ENCODE data around the gene SLC30A1. TPM values are rescaled to one million over a fixed set of nuclear protein-coding genes. Genes with fewer than 3 reads are reported as not detected.

Gene SLC30A1
- total and polyA plus RNA-seq, 10 of the 15 experiments (the other 5 are each of a cell fraction or from before 2014, with no cell fraction given), result 3.5 to 14.1 (median 8.8) TPM

DNA sequence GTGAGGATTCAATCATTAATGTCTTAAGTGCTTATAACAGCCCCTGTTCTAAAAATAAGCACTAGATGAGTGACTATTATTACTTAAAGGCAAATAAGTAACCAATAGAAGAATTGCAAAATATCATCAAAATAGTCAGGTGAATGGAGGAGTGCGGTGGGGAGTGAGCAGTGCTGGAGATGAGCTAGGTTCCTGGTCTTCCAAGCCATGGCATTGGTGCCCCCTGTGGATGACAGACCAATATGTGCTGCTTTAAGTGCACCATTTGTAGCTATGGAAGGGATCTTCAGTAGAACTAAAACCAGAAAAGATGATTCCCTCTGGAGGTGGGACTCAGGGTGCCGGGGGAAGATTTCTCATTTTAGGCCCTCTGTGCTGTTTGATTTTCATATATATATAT is 46.1 kb upstream of the SLC30A1 start:
- ATAC-seq (peak; percentile 85), FAIRE-seq (no peak), DNase-seq (ENCODE audit: low read depth, low spot score) (no peak)
- no peak overlapping the region for H3K4me3 ChIP-seq
- H3K79me2 ChIP-seq (ENCODE audit: control insufficient read depth, insufficient read depth, low read length), result no peaks in the 10 kb centered on the region
- no peak overlapping the region for H3K9ac ChIP-seq (ENCODE audit: control insufficient read depth, insufficient read depth, low read length)
- ChIA-PET POLR2A (interaction anchor here (1.1 kb wide), 1 partner anchor 44 kb away, joined by 3 read pairs; no protein-coding TSS in a partner anchor), SMC1A (ENCODE audit: uncharacterized antibody, unreplicated experiment) (interaction anchor here (1.0 to 1.6 kb wide), 7 partner anchors 38 to 145 kb away, joined by 3 to 6 read pairs (median 4); partner anchors contain the start of gene SLC30A1), RAD21 (ENCODE audit: unreplicated experiment) (interaction anchor here (0.6 to 1.1 kb wide), 10 partner anchors 22 to 149 kb away, joined by 3 to 13 read pairs (median 3); partner anchors contain the start of gene SLC30A1), CTCF (interaction anchor here (0.5 to 1.4 kb wide), 10 partner anchors 8 to 156 kb away, joined by 3 to 9 read pairs (median 4); partner anchors contain the start of gene SLC30A1)
- no peaks in the 10 kb centered on the region for H3K4me1 ChIP-seq (ENCODE audit: control insufficient read depth, insufficient read depth, low read length)
- in situ Hi-C loops (cut with MboI), result no loop called here
- no peak overlapping the region for H3K4me2 ChIP-seq (ENCODE audit: control insufficient read depth, insufficient read depth)
- H2AFZ ChIP-seq (ENCODE audit: control insufficient read depth, low read depth, low read length), result no peak overlapping the region
- TF ChIP-seq LARP7 (IDR thresholded peaks at IDR 0.05) (no peak), IKZF1 (conservative IDR thresholded peaks at IDR 0.05) (no peak), RAD21 (IDR thresholded peaks at IDR 0.05; ENCODE audit: insufficient read depth, low read depth, low read length) (peak; percentile 42), SMC3 (IDR thresholded peaks at IDR 0.05; ENCODE audit: borderline replicate concordance, low read length) (peak; percentile 39; the same call in 1 of the 2 replicates)
- TF ChIP-seq, protein P1, sequence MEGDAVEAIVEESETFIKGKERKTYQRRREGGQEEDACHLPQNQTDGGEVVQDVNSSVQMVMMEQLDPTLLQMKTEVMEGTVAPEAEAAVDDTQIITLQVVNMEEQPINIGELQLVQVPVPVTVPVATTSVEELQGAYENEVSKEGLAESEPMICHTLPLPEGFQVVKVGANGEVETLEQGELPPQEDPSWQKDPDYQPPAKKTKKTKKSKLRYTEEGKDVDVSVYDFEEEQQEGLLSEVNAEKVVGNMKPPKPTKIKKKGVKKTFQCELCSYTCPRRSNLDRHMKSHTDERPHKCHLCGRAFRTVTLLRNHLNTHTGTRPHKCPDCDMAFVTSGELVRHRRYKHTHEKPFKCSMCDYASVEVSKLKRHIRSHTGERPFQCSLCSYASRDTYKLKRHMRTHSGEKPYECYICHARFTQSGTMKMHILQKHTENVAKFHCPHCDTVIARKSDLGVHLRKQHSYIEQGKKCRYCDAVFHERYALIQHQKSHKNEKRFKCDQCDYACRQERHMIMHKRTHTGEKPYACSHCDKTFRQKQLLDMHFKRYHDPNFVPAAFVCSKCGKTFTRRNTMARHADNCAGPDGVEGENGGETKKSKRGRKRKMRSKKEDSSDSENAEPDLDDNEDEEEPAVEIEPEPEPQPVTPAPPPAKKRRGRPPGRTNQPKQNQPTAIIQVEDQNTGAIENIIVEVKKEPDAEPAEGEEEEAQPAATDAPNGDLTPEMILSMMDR (IDR thresholded peaks at IDR 0.05 in 2 of 3, conservative IDR thresholded peaks at IDR 0.05 in 1 of 3; ENCODE audit: control insufficient read depth in 2 of 3, extremely low read depth in 1 of 3, insufficient read depth in 1 of 3, low read depth in 3 of 3, low read length in 3 of 3), result peak; percentile 30 to 60 (median 35); a peak in 4 of 6 replicates
- TF ChIP-seq, protein P2, sequence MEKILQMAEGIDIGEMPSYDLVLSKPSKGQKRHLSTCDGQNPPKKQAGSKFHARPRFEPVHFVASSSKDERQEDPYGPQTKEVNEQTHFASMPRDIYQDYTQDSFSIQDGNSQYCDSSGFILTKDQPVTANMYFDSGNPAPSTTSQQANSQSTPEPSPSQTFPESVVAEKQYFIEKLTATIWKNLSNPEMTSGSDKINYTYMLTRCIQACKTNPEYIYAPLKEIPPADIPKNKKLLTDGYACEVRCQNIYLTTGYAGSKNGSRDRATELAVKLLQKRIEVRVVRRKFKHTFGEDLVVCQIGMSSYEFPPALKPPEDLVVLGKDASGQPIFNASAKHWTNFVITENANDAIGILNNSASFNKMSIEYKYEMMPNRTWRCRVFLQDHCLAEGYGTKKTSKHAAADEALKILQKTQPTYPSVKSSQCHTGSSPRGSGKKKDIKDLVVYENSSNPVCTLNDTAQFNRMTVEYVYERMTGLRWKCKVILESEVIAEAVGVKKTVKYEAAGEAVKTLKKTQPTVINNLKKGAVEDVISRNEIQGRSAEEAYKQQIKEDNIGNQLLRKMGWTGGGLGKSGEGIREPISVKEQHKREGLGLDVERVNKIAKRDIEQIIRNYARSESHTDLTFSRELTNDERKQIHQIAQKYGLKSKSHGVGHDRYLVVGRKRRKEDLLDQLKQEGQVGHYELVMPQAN (conservative IDR thresholded peaks at IDR 0.05), result no peak
- TF ChIP-seq, protein P3, sequence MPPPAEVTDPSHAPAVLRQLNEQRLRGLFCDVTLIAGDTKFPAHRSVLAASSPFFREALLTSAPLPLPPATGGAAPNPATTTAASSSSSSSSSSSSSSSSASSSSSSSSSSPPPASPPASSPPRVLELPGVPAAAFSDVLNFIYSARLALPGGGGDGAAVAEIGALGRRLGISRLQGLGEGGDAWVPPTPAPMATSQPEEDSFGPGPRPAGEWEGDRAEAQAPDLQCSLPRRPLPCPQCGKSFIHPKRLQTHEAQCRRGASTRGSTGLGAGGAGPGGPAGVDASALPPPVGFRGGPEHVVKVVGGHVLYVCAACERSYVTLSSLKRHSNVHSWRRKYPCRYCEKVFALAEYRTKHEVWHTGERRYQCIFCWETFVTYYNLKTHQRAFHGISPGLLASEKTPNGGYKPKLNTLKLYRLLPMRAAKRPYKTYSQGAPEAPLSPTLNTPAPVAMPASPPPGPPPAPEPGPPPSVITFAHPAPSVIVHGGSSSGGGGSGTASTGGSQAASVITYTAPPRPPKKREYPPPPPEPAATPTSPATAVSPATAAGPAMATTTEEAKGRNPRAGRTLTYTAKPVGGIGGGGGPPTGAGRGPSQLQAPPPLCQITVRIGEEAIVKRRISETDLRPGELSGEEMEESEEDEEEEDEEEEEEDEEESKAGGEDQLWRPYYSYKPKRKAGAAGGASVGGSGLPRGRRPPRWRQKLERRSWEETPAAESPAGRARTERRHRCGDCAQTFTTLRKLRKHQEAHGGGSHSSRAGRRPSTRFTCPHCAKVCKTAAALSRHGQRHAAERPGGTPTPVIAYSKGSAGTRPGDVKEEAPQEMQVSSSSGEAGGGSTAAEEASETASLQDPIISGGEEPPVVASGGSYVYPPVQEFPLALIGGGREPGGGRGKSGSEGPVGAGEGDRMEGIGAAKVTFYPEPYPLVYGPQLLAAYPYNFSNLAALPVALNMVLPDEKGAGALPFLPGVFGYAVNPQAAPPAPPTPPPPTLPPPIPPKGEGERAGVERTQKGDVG (CRISPR knock-in tag; IDR thresholded peaks at IDR 0.05), result no peak
- no peak overlapping the region for H3K27ac ChIP-seq (ENCODE audit: control insufficient read depth, insufficient read depth)
- BruUV-seq (replicated peaks), result no TSS peak
- H3K9me3 ChIP-seq (replicated peaks; ENCODE audit: control insufficient read depth, insufficient read depth, low read length), result no peaks in the 10 kb centered on the region
- no peaks in the 10 kb centered on the region for H3K27me3 ChIP-seq (replicated peaks in 1 of 2; ENCODE audit: control insufficient read depth in 2 of 2, insufficient read depth in 2 of 2, low read length in 1 of 2)
- WGBS (ENCODE audit: insufficient coverage, insufficient replicate concordance, low lambda C conversion rate, missing lambda C conversion rate), result 47% methylated on average over 2 of the region's 2 CpGs
- H4K20me1 ChIP-seq (ENCODE audit: control insufficient read depth, insufficient read depth), result no peaks in the 10 kb centered on the region
- H3K36me3 ChIP-seq (ENCODE audit: control insufficient read depth in 2 of 2, insufficient read depth in 2 of 2, low read length in 1 of 2), result no peaks in the 10 kb centered on the region
- intact Hi-C loops (cut with micrococcal nuclease; ENCODE audit: unreplicated experiment), result no loop called here
